Endothelial cell of umbilical vein (primary cell): ENCODE measurements around the gene ARSD.

Experiments used
- EZH2 ChIP-seq: IDR thresholded peaks from 2 replicates; pipeline ENCODE4 v1.6.1; 2012; ENCODE audit warnings: borderline replicate concordance, low read depth, mild to moderate bottlenecking, moderate library complexity, low read length, inconsistent platforms; ENCODE audit not compliant: severe bottlenecking
- GATA2 ChIP-seq: IDR thresholded peaks from 2 replicates; pipeline ENCODE4 v1.7.0; 2011; ENCODE audit warnings: low read depth, mild to moderate bottlenecking, moderate library complexity, mixed read lengths, low read length; ENCODE audit not compliant: insufficient read length, insufficient read depth
- JUN ChIP-seq: IDR thresholded peaks from 2 replicates; pipeline ENCODE4 v1.6.1; 2011; ENCODE audit warnings: borderline replicate concordance, low read depth; ENCODE audit not compliant: insufficient read length, insufficient read depth
- MYC ChIP-seq: IDR thresholded peaks from one replicate; pipeline ENCODE4 v1.6.1; 2011; ENCODE audit warnings: mild to moderate bottlenecking, low read depth, low read length
- POLR2A ChIP-seq: IDR thresholded peaks from 2 replicates; pipeline ENCODE4 v1.6.1; 2012; ENCODE audit warnings: low read depth, mild to moderate bottlenecking, control low read depth, low read length
- POLR2AphosphoS5 ChIP-seq: IDR thresholded peaks from 2 replicates; pipeline ENCODE4 v1.6.1; 2012; ENCODE audit warnings: low read depth, mild to moderate bottlenecking, control low read depth, low read length, moderate library complexity; ENCODE audit not compliant: insufficient read depth
- TF ChIP-seq, protein P1 (sequence below), 2 donors: IDR thresholded peaks; 1 replicate in 1 of 2; 2 replicates in 1 of 2; pipeline ENCODE4 v1.5.1; 2011; ENCODE audit warnings: low read length in 2 of 2, mild to moderate bottlenecking in 2 of 2, moderate library complexity in 2 of 2, control low read depth in 1 of 2, inconsistent platforms in 1 of 2, low read depth in 1 of 2; ENCODE audit not compliant: insufficient read depth in 1 of 2; ENCODE audit errors: extremely low read depth in 1 of 2
- TF ChIP-seq, protein P2 (sequence below): IDR thresholded peaks from 2 replicates; pipeline ENCODE4 v1.6.1; 2011; ENCODE audit not compliant: insufficient read depth, insufficient read length

DNA sequence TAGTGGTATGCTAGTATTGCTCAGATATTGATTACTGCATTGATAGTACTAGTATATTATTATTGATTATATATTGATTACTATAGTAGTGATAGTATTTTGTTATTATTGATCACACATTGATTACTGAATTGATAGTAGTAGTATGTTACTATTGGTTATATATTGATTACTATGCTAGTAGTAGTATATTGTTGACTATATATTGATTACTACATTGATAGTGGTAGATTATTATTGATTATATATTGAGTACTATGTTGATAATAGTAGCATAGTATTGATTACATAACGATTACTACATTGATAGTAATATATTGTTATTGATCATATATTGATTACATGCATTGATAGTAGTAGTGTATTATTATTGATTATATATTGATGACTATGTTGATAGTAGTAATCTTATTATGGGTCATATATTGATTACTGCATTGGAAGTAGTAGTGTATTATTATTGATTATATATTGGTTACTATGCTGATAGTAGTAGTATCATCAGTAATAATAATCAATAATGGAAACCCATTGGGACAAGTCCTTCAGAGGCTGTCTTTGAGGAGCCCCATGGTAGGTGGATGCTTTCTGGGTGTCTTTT lies 69.8 kb downstream of the ARSD start:
- TF ChIP-seq, protein P1, sequence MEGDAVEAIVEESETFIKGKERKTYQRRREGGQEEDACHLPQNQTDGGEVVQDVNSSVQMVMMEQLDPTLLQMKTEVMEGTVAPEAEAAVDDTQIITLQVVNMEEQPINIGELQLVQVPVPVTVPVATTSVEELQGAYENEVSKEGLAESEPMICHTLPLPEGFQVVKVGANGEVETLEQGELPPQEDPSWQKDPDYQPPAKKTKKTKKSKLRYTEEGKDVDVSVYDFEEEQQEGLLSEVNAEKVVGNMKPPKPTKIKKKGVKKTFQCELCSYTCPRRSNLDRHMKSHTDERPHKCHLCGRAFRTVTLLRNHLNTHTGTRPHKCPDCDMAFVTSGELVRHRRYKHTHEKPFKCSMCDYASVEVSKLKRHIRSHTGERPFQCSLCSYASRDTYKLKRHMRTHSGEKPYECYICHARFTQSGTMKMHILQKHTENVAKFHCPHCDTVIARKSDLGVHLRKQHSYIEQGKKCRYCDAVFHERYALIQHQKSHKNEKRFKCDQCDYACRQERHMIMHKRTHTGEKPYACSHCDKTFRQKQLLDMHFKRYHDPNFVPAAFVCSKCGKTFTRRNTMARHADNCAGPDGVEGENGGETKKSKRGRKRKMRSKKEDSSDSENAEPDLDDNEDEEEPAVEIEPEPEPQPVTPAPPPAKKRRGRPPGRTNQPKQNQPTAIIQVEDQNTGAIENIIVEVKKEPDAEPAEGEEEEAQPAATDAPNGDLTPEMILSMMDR (IDR thresholded peaks at IDR 0.05; ENCODE audit: extremely low read depth in 1 of 2, insufficient read depth in 1 of 2, low read depth in 1 of 2, low read length in 2 of 2), result no peak
- TF ChIP-seq JUN, result no peak
- TF ChIP-seq, protein P2, sequence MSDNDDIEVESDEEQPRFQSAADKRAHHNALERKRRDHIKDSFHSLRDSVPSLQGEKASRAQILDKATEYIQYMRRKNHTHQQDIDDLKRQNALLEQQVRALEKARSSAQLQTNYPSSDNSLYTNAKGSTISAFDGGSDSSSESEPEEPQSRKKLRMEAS, result no peak
- no peak for TF ChIP-seq POLR2A
- TF ChIP-seq POLR2AphosphoS5, result no peak
- no peak for TF ChIP-seq EZH2
- TF ChIP-seq MYC, result no peak
- no peak for TF ChIP-seq GATA2
